Activated naive CD8-positive, alpha-beta T cell treated with anti-CD3 and anti-CD28 coated beads for 36 hours (primary cell): Measurements from ENCODE around the gene ABCC3. TPM values are rescaled to one million over a fixed set of nuclear protein-coding genes. Genes with fewer than 3 reads are reported as not detected.

Experiments used
- DNase-seq: peaks from one replicate; pipeline ENCODE4 v3.0.0; 2021
- H3K27ac Mint-ChIP-seq: one replicate; pipeline ENCODE4 v1.8.0; 2022; ENCODE audit warnings: mild to moderate bottlenecking, moderate library complexity, mixed read lengths
- H3K27me3 Mint-ChIP-seq: one replicate; pipeline ENCODE4 v1.8.0; 2022; ENCODE audit warnings: mild to moderate bottlenecking, mixed read lengths
- H3K36me3 Mint-ChIP-seq: one replicate; pipeline ENCODE4 v1.8.0; 2021; ENCODE audit warnings: mild to moderate bottlenecking, mixed read lengths
- H3K4me1 Mint-ChIP-seq: one replicate; pipeline ENCODE4 v1.8.0; 2021; ENCODE audit warnings: mixed read lengths
- H3K4me3 Mint-ChIP-seq: one replicate; pipeline ENCODE4 v1.8.0; 2022; ENCODE audit warnings: mild to moderate bottlenecking, moderate library complexity, mixed read lengths
- H3K9me3 Mint-ChIP-seq: one replicate; pipeline ENCODE4 v1.8.0; 2022; ENCODE audit warnings: mixed read lengths
- total RNA-seq, 2 experiments: library from RNA; stranded (reverse); gene quantifications; one replicate each; pipeline ENCODE4 v1.2.3, GENCODE V29; 2021

ABCC3 gene
- total RNA-seq, 2 experiments from 2014 or later: not detected

GRCh38 chr17:50618300-50618699 is 16.4 kb upstream of the ABCC3 start:
- Mint-ChIP-seq H3K27ac (no peak overlapping the region), H3K9me3 (no peaks in the 10 kb centered on the region), H3K27me3 (peaks cover 11% of the 10 kb centered on the region), H3K4me1 (peaks cover 6% of the 10 kb centered on the region), H3K36me3 (no peaks in the 10 kb centered on the region), H3K4me3 (no peak overlapping the region)
- DNase-seq: no peak

DNA sequence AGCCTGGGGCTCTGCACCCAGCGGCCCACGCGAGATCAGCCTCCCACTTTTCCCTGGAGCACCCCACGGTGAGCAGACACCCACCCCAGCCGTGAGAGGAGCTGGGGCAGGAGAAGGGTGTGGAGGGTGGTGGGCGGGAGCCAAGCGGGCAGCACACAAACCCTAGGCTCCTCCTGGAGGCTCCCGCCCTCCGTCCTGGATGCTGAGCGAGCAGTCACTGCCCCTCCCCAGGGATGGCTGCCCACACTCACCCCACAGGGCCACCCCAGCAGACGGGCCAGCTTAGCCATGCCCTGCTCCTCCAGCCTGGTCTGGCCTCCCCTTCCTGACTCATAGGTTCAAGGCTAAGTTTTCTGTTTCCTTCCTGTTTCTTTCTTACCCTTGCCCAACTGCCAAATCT is 15.7 kb upstream of the ABCC3 start:
- Mint-ChIP-seq H3K27me3 (peaks cover 14% of the 10 kb centered on the region), H3K4me3 (no peak overlapping the region), H3K4me1 (peaks cover 6% of the 10 kb centered on the region), H3K36me3 (no peaks in the 10 kb centered on the region), H3K9me3 (no peaks in the 10 kb centered on the region), H3K27ac (no peak overlapping the region)
- DNase-seq: no peak

DNA sequence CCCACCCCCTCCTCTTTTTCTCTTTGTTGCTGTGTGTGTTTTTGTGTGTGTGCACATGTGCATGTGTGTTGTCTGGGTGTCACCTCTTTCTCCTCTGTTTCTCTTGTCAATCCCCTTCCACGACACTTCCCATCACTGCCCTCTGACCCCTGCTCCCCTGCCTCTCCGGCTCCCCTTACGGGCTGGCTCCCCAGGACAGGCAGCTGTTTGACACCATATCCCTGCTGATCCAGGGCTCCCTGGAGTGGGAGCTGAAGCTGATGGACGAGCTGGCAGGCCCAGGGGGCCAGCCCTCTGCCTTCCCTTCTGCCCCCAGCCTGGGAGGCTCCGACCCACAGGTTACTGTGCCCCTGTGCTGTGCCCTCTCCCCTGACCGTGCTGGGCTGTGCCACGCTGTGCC is 15.2 kb upstream of the ABCC3 start:
- H3K36me3 Mint-ChIP-seq: no peaks in the 10 kb centered on the region
- H3K27me3 Mint-ChIP-seq: peaks cover 9% of the 10 kb centered on the region
- H3K27ac Mint-ChIP-seq: no peak overlapping the region
- no peaks in the 10 kb centered on the region for H3K9me3 Mint-ChIP-seq
- H3K4me1 Mint-ChIP-seq: peaks cover 1% of the 10 kb centered on the region
- DNase-seq: no peak
- H3K4me3 Mint-ChIP-seq: no peak overlapping the region

DNA sequence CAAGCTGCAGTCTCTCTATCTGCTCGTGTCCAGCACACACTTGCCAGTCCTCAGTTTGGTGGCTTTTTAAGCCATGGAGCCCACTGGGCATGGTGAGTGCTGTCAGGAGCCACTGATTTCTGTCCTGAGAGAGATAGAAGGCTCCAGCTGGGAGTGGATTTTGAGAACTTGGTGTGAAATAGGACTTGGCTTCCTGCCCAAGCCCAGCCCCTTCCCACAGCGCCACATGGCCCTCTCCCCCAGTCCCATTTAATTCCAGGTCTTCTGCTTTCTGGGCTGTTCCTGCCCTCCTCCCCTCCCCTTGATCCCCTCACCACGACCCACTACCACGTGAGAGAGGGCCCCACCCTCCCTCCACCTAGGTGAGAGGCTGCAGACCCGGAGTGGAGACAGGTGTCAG is 14.4 kb upstream of the ABCC3 start:
- Mint-ChIP-seq H3K36me3 (no peaks in the 10 kb centered on the region), H3K4me3 (no peak overlapping the region), H3K4me1 (peaks cover 1% of the 10 kb centered on the region), H3K27ac (no peak overlapping the region), H3K27me3 (peaks cover 9% of the 10 kb centered on the region), H3K9me3 (no peaks in the 10 kb centered on the region)
- DNase-seq: no peak

DNA sequence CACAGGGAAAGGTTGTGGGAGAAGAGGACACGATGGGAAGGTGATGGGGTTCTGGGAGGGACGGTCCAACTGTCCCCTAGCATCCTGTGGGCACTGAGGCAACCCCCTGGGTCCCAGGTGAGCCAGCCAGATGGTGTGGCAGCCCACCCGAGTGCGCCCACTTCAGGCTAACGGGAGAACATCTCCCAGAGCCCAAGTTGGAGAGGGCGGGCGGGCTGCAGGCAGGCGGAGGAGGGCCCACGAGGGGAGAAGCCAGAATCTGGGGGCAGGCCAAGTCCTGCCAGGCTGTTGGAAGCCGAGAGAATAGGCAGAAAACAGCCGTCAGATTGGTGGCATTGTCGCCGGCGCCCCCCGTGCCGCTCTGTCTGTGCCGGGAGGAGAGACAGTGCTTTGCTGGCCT is 13.8 kb upstream of the ABCC3 start:
- H3K36me3 Mint-ChIP-seq: no peaks in the 10 kb centered on the region
- no peak for DNase-seq
- H3K27ac Mint-ChIP-seq: no peak overlapping the region
- peaks cover 1% of the 10 kb centered on the region for H3K4me1 Mint-ChIP-seq
- peaks cover 11% of the 10 kb centered on the region for H3K27me3 Mint-ChIP-seq
- no peaks in the 10 kb centered on the region for H3K9me3 Mint-ChIP-seq
- no peak overlapping the region for H3K4me3 Mint-ChIP-seq

- Mint-ChIP-seq H3K27ac (no peak overlapping the region), H3K4me1 (peaks cover 1% of the 10 kb centered on the region)
These were observed 13.1 kb upstream of the ABCC3 start for GRCh38 chr17:50621574-50622031.

DNA sequence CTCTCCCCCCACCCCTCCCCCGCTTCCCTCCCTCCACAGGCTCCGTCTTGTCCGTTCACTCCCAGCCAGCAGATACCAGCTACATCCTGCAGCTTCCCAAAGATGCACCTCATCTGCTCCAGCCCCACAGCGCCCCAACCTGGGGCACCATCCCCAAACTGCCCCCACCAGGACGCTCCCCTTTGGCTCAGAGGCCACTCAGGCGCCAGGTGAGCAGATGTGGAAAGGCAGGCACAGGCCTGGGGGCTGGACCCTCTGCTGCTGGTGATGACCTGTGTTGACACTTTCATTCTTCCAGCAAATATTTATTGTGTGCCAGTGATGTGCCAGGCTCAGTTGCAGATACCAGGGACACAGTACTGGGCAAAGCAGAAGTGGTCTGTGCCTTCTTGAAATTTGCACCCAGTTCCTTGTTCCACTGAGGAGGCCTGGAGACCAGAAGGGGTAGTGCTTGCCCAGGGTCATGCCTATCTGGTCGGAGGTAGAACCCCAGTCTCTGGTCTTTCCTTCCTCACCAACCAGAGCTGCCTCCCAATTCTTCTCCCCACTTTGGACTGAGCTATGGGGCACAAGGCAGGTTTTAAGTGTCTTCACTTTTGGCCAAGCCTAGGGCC is 10.3 kb upstream of the ABCC3 start:
- Mint-ChIP-seq H3K27ac (no peak overlapping the region), H3K27me3 (peaks cover 45% of the 10 kb centered on the region), H3K4me3 (no peak overlapping the region)

More at GRCh38 chr17:50621574-50622031, 13.1 kb upstream of the ABCC3 start:
- H3K36me3 Mint-ChIP-seq: no peaks in the 10 kb centered on the region
- no peaks in the 10 kb centered on the region for H3K9me3 Mint-ChIP-seq
- no peak overlapping the region for H3K4me3 Mint-ChIP-seq
- no peak for DNase-seq
- H3K27me3 Mint-ChIP-seq: peaks cover 17% of the 10 kb centered on the region

DNA sequence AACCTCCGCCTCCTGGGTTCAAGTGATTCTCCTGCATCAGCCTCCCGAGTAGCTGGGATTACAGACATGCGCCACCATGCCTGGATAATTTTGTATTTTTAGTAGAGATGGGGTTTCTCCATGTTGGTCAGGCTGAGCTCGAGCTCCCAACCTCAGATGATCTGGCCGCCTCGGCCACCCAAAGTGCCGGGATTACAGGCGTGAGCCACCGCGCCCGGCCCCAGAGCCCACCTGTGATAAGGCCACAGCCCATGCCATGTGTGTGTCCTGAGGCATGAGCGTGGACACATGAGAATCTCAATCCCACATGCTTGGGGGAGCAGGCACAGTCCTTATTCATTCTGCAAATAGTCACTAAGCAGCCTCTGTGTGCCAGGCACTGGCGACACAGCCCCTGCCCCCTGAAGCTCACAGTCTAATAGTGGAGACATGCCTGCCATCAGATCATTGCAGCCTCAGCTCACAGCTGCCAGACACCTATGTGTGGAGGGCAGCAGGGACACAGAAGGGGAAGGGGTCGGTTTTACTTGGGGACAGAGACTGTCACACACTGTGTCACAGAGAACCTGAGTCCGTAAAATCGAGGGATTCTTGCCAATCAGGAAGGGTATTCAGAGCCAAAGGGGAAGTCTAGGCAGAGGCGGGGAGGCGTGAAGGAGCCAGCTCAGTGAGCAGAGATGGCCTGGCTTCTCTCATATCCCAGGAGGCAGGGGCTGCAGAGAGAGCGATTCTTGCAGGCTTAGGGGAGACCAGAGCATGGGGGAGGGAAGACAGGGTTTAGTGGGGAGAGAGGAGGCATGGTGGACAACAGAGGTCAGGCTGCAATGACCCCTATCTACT is 9.4 kb upstream of the ABCC3 start:
- no peaks in the 10 kb centered on the region for H3K9me3 Mint-ChIP-seq
- no peak overlapping the region for H3K4me3 Mint-ChIP-seq
- DNase-seq: no peak
- no peaks in the 10 kb centered on the region for H3K36me3 Mint-ChIP-seq
- H3K27me3 Mint-ChIP-seq: peaks cover 52% of the 10 kb centered on the region
- no peak overlapping the region for H3K27ac Mint-ChIP-seq
- peaks cover 5% of the 10 kb centered on the region for H3K4me1 Mint-ChIP-seq

More for the DNA sequence above, 10.3 kb upstream of the ABCC3 start:
- Mint-ChIP-seq H3K9me3 (no peaks in the 10 kb centered on the region), H3K36me3 (no peaks in the 10 kb centered on the region), H3K4me1 (peaks cover 5% of the 10 kb centered on the region)
- no peak for DNase-seq

GRCh38 chr17:50626037-50626574 is 8.6 kb upstream of the ABCC3 start:
- Mint-ChIP-seq H3K36me3 (no peaks in the 10 kb centered on the region), H3K9me3 (no peaks in the 10 kb centered on the region), H3K4me3 (no peak overlapping the region), H3K27ac (no peak overlapping the region), H3K27me3 (peaks cover 59% of the 10 kb centered on the region), H3K4me1 (peaks cover 5% of the 10 kb centered on the region)
- DNase-seq: peak; percentile 72

DNA sequence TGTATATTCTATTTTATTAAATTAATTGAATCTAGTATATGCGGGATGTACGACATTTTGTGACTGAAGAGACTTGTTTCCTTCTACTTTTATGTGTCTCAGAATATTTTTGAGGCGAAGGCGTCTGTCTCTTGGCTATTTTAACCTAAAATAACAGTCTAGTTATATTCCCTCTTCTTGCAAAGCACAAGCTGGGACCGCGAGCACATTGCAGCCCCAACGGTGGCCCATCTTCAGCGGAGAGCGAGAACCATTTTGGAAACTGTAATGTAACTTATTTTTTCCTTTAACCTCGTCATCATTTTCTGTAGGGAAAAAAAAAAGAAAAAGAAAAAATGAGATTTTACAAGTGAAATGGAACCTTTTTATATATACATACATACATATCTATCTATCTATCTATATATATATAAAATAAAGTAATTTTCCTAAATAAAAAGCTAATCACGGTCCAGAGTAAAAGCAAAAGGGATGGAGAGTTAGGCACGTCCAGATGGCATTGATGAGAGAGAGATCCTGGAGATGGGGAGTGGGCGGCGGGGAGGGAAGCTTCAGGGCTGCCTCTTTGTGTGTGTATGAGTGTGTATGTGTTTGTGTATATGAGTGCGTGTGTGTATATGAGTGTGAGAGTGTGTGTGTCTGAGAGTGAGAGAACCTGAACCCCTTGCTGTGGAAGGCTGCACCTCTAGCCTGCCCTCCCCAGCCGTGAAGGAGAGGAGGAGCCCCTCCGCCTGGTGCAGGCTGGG is 7.5 kb upstream of the ABCC3 start:
- Mint-ChIP-seq H3K9me3 (no peaks in the 10 kb centered on the region), H3K27me3 (peaks cover 64% of the 10 kb centered on the region), H3K4me3 (no peak overlapping the region), H3K27ac (no peak overlapping the region), H3K36me3 (no peaks in the 10 kb centered on the region), H3K4me1 (peaks cover 3% of the 10 kb centered on the region)
- DNase-seq: no peak

- Mint-ChIP-seq H3K9me3 (no peaks in the 10 kb centered on the region), H3K4me3 (no peak overlapping the region), H3K36me3 (no peaks in the 10 kb centered on the region), H3K27me3 (peaks cover 71% of the 10 kb centered on the region), H3K27ac (no peak overlapping the region), H3K4me1 (peaks cover 3% of the 10 kb centered on the region)
- no peak for DNase-seq
These were observed 6.7 kb upstream of the ABCC3 start for GRCh38 chr17:50627782-50628601.

- Mint-ChIP-seq H3K9me3 (no peaks in the 10 kb centered on the region), H3K27me3 (peaks cover 83% of the 10 kb centered on the region), H3K4me1 (peaks cover 3% of the 10 kb centered on the region), H3K36me3 (no peaks in the 10 kb centered on the region), H3K27ac (no peak overlapping the region), H3K4me3 (no peak overlapping the region)
- no peak for DNase-seq
These were observed 4.8 kb upstream of the ABCC3 start for GRCh38 chr17:50629902-50630301.

- Mint-ChIP-seq H3K4me1 (peaks cover 3% of the 10 kb centered on the region), H3K4me3 (no peak overlapping the region), H3K27ac (no peak overlapping the region), H3K9me3 (no peaks in the 10 kb centered on the region), H3K36me3 (no peaks in the 10 kb centered on the region), H3K27me3 (peaks cover 88% of the 10 kb centered on the region)
- DNase-seq: peak; percentile 60
These were observed 4.0 kb upstream of the ABCC3 start for GRCh38 chr17:50630524-50631194.
